Measurements from ENCODE around the gene SATL1. TPM values are rescaled to one million over a fixed set of nuclear protein-coding genes. Genes with fewer than 3 reads are reported as not detected.

The SATL1 gene
- polyA plus RNA-seq, 1 donor from 2014 or later: 0.05 TPM

DNA sequence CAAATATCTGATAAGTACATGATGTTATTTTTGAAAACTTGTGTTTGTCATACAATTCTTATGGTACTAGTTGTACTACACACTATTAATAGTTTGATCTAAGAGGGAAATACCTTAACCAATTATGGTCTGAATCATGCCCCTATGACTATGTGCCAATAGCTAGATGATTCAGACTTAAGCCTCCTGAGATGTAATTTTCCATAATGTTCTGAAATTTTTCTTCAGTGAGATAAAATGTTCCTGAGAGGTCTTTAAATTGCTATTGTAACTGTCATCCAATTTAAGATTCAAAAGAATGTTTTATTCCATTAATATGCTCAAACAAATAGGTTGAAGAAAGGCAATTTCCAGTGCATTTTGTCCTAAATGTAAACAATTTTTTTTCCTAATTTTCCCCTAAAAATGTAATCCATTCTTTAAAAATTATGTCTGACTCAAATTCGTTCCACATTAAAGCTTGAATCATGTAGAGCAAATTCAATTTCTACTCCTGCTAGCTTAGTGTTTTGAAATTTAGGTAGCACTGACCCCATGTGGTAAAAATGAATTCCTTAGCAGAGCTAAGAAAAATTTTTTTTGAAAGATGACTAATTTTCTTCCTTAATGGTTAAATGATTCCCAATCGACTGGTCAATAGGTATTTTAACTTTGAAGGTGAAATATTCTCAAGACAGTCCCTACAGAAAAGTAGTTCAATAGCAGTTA, 190.8 kb downstream of the SATL1 start:
- H3K4me3 Mint-ChIP-seq: no peak overlapping the region
- H3K27ac Mint-ChIP-seq: no peak overlapping the region
- no peaks in the 10 kb centered on the region for H3K4me1 Mint-ChIP-seq
- no peaks in the 10 kb centered on the region for H3K27me3 Mint-ChIP-seq
- H3K36me3 Mint-ChIP-seq: peaks cover 2% of the 10 kb centered on the region
- no peaks in the 10 kb centered on the region for H3K9me3 Mint-ChIP-seq

DNA sequence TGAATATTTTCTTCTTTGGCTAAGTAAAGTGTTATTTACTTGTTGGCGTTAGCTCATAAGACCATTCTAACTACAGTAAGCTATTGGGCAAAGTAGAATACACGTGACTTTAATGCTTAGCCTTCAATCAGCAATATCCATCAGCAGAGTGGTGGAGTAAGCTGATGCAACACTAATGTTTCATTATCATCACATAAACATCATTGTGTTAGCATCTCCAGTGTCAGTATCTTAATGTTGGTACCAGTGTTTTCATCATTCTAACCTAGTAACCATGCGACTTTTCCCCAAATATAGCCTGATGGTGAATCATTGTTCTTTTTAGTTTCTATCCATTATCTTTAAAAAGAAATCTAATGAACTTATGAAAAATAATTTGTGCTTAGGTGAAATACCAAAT, 191.4 kb downstream of the SATL1 start:
- H3K4me1 Mint-ChIP-seq: no peaks in the 10 kb centered on the region
- no peaks in the 10 kb centered on the region for H3K27me3 Mint-ChIP-seq
- no peak overlapping the region for H3K4me3 Mint-ChIP-seq
- H3K9me3 Mint-ChIP-seq: no peaks in the 10 kb centered on the region
- peaks cover 2% of the 10 kb centered on the region for H3K36me3 Mint-ChIP-seq
- no peak overlapping the region for H3K27ac Mint-ChIP-seq

DNA sequence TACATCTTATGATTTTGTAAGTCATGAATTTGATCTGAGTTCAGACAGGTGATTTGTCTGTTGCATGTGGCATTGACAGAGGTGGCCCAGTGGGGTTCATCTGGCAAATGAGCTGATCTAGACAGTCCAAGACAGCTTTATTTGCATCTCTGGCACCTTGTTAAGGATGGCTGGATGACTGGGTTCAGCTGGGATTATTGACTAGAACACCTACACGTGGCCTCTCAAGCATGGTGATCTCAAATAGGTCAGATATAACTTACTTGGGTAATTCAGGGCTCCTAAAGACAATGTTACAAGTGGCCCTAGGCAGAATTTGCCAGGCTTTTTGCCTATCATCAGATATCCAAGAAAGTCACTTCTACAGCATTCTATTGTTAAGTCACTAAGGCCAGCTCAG, 192.0 kb downstream of the SATL1 start:
- peaks cover under 1% of the 10 kb centered on the region for H3K36me3 Mint-ChIP-seq
- no peak overlapping the region for H3K4me3 Mint-ChIP-seq
- H3K27ac Mint-ChIP-seq: no peak overlapping the region
- no peaks in the 10 kb centered on the region for H3K9me3 Mint-ChIP-seq
- no peaks in the 10 kb centered on the region for H3K4me1 Mint-ChIP-seq
- H3K27me3 Mint-ChIP-seq: no peaks in the 10 kb centered on the region

Other genes with a start within 250 kb of the SATL1 start
- gene APOOL, start 239.9 kb downstream of the SATL1 start, polyA plus RNA-seq: 5.9 TPM
- 3.7 TPM for gene ZNF711, start 212 bp upstream of the SATL1 start, polyA plus RNA-seq
- gene POF1B, start 135.9 kb upstream of the SATL1 start, polyA plus RNA-seq: 3.9 TPM

Measured in IgD-negative memory B cell (primary cell).